Spleen (tissue), 7 donors: Measurements from ENCODE around the gene ACP4.

Source experiments
- POLR2A ChIP-seq, 3 donors: fragments of 450-650 bp; IDR thresholded peaks; one replicate each; pipeline ENCODE4 v1.5.1; 2017; ENCODE audit warnings: antibody characterized with exemption in 3 of 3, mild to moderate bottlenecking in 1 of 3
- POLR2AphosphoS5 ChIP-seq, 3 donors: sonication (generic); formaldehyde crosslinking; IDR thresholded peaks; one replicate each; pipeline ENCODE4 v1.5.1; 2017; ENCODE audit warnings: antibody characterized with exemption in 3 of 3
- TF ChIP-seq, protein P1 (sequence below), 11 experiments: fragments of 200-600 bp in 7 of 11; fragments of 450-650 bp in 4 of 11; sonication (generic) in 4 of 11; IDR thresholded peaks in 8 of 11; conservative IDR thresholded peaks in 3 of 11; 1 replicate in 7 of 11; 2 replicates in 4 of 11; pipeline versions ENCODE4 v1.4.0 to v1.8.0; 2016 to 2021; ENCODE audit warnings: antibody characterized with exemption in 11 of 11, inconsistent platforms in 4 of 11, mild to moderate bottlenecking in 1 of 11
- donor health status: DM: no; HTN: no; CAD: no; lungs with moderate emphysema.
- donor health status: DM: no; HTN: no; CAD: no.
- donor health status: DM: no; HTN: no; CAD: no.

DNA sequence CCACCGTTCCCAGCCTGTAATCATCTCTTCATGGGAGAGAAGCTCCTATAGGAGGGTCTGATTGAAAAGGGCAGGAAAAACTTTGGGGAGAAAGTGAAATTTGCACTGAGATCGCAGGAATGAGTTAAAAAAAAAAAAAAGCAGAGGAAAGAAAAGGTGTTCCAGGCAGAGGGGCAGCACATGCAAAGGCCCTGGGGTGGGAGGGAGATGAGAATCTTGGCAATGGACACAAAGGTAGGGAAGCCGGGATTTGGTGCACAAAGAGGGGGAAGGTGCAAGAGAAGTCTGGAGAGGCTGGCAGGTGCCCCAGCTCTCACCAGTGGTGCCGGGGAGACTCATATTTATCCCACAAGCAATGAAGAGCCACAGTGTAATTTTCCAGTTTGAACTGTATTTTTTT, 36.3 kb upstream of the ACP4 start:
- TF ChIP-seq, protein P1, sequence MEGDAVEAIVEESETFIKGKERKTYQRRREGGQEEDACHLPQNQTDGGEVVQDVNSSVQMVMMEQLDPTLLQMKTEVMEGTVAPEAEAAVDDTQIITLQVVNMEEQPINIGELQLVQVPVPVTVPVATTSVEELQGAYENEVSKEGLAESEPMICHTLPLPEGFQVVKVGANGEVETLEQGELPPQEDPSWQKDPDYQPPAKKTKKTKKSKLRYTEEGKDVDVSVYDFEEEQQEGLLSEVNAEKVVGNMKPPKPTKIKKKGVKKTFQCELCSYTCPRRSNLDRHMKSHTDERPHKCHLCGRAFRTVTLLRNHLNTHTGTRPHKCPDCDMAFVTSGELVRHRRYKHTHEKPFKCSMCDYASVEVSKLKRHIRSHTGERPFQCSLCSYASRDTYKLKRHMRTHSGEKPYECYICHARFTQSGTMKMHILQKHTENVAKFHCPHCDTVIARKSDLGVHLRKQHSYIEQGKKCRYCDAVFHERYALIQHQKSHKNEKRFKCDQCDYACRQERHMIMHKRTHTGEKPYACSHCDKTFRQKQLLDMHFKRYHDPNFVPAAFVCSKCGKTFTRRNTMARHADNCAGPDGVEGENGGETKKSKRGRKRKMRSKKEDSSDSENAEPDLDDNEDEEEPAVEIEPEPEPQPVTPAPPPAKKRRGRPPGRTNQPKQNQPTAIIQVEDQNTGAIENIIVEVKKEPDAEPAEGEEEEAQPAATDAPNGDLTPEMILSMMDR (IDR thresholded peaks at IDR 0.05 in 8 of 11, conservative IDR thresholded peaks at IDR 0.05 in 3 of 11), result no peak
- TF ChIP-seq POLR2AphosphoS5 (IDR thresholded peaks at IDR 0.05), result no peak
- TF ChIP-seq POLR2A (IDR thresholded peaks at IDR 0.05), result no peak
